DOHH2 (cell line): ENCODE results near the gene CTDSPL2.

Experiments used
- H3F3A ChIP-seq: fragments of 200-600 bp; sonication (generic), shearing (Covaris generic); 2 replicates; pipeline ENCODE4 v1.6.0; 2016; ENCODE audit warnings: antibody characterized with exemption, mild to moderate bottlenecking; ENCODE audit not compliant: control insufficient read depth, insufficient read depth
- H3K27ac ChIP-seq: fragments of 200-600 bp; sonication (generic); 2 replicates; pipeline ENCODE4 v1.5.1; 2014; ENCODE audit warnings: low read depth, mild to moderate bottlenecking, low read length, moderate library complexity
- H3K27me3 ChIP-seq: fragments of 200-600 bp; sonication (generic); 2 replicates; pipeline ENCODE4 v1.6.1; 2014; ENCODE audit warnings: mild to moderate bottlenecking, low read length, mixed read lengths; ENCODE audit not compliant: control insufficient read depth
- H3K36me3 ChIP-seq: fragments of 200-600 bp; sonication (generic); 2 replicates; pipeline ENCODE4 v1.6.1; 2014; ENCODE audit warnings: mild to moderate bottlenecking, low read length, moderate library complexity, mixed read lengths; ENCODE audit not compliant: control insufficient read depth
- H3K4me1 ChIP-seq: fragments of 200-600 bp; sonication (generic); 2 replicates; pipeline ENCODE4 v1.6.1; 2014; ENCODE audit warnings: mild to moderate bottlenecking, low read length, mixed read lengths; ENCODE audit not compliant: control insufficient read depth
- H3K4me2 ChIP-seq: fragments of 200-600 bp; sonication (generic); 2 replicates; pipeline ENCODE4 v1.6.0; 2014; ENCODE audit warnings: mild to moderate bottlenecking, low read length, moderate library complexity
- H3K4me3 ChIP-seq: fragments of 200-600 bp; sonication (generic); 2 replicates; pipeline ENCODE4 v1.5.1; 2014; ENCODE audit warnings: mild to moderate bottlenecking, low read length, mixed read lengths
- H3K79me2 ChIP-seq: fragments of 200-600 bp; sonication (generic); 2 replicates; pipeline ENCODE4 v1.6.1; 2014; ENCODE audit warnings: mild to moderate bottlenecking, low read length, mixed read lengths; ENCODE audit not compliant: control insufficient read depth
- H3K9me2 ChIP-seq: fragments of 200-600 bp; sonication (generic); replicated peaks from 2 replicates; pipeline ENCODE4 v1.6.1; 2014; ENCODE audit warnings: mild to moderate bottlenecking, low read length, mixed read lengths; ENCODE audit not compliant: control insufficient read depth
- H3K9me3 ChIP-seq: fragments of 200-600 bp; sonication (generic); 2 replicates; pipeline ENCODE4 v1.6.1; 2014; ENCODE audit warnings: antibody characterized with exemption, low read length, mixed read lengths; ENCODE audit not compliant: control insufficient read depth, insufficient read depth
- H4K20me1 ChIP-seq: fragments of 200-600 bp; sonication (generic); 2 replicates; pipeline ENCODE4 v1.6.0; 2014; ENCODE audit warnings: low read depth, mild to moderate bottlenecking, antibody characterized with exemption, low read length, moderate library complexity; ENCODE audit not compliant: control insufficient read depth, insufficient read depth
- EZH2phosphoT487 ChIP-seq: fragments of 200-600 bp; sonication (generic); IDR thresholded peaks from 2 replicates; pipeline ENCODE4 v1.6.1; 2017; ENCODE audit warnings: borderline replicate concordance, mild to moderate bottlenecking, antibody characterized with exemption, low read length, moderate library complexity, mixed read lengths
- TF ChIP-seq, protein P1 (sequence below): fragments of 200-600 bp; sonication (generic); IDR thresholded peaks from one replicate; pipeline ENCODE4 v1.5.1; 2014; ENCODE audit warnings: antibody characterized with exemption, mild to moderate bottlenecking, low read depth, low read length; ENCODE audit not compliant: poor library complexity, severe bottlenecking

CTDSPL2 gene

GRCh38 chr15:44438402-44438801, 11.0 kb downstream of the CTDSPL2 start:
- Histone ChIP-seq H3K4me1 (no peaks in the 10 kb centered on the region), H3K9me2 (no peaks in the 10 kb centered on the region), H3K27me3 (no peaks in the 10 kb centered on the region), H3K27ac (no peak overlapping the region), H3K4me2 (no peak overlapping the region), H3K36me3 (peaks cover 45% of the 10 kb centered on the region), H3F3A (no peaks in the 10 kb centered on the region), H3K4me3 (no peak overlapping the region), H3K79me2 (peaks cover 100% of the 10 kb centered on the region), H4K20me1 (peaks cover 33% of the 10 kb centered on the region), H3K9me3 (no peaks in the 10 kb centered on the region)
- TF ChIP-seq EZH2phosphoT487, result no peak
- TF ChIP-seq, protein P1, sequence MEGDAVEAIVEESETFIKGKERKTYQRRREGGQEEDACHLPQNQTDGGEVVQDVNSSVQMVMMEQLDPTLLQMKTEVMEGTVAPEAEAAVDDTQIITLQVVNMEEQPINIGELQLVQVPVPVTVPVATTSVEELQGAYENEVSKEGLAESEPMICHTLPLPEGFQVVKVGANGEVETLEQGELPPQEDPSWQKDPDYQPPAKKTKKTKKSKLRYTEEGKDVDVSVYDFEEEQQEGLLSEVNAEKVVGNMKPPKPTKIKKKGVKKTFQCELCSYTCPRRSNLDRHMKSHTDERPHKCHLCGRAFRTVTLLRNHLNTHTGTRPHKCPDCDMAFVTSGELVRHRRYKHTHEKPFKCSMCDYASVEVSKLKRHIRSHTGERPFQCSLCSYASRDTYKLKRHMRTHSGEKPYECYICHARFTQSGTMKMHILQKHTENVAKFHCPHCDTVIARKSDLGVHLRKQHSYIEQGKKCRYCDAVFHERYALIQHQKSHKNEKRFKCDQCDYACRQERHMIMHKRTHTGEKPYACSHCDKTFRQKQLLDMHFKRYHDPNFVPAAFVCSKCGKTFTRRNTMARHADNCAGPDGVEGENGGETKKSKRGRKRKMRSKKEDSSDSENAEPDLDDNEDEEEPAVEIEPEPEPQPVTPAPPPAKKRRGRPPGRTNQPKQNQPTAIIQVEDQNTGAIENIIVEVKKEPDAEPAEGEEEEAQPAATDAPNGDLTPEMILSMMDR, result no peak

DNA sequence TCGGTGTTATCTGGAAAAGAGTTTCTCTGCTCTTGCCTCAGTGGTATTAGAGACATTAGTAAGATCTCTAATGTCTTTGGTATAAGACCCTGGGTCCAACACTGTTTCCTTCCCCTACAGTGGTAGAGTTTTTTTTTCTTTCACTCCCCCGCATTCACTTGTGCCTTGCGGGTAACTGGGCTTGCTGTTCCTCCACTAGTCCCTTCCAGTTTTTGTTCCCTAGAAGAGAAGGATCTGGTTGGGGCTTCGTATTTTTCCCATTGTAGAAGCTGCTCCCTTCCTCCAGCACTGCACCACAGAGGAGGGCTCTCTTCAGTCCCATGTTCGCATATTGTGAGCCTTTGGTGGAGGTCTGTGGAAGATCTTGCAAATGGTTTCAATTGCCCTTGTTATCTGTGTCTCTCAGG, 13.7 kb downstream of the CTDSPL2 start:
- H3K9me3 ChIP-seq, result no peaks in the 10 kb centered on the region
- peaks cover 37% of the 10 kb centered on the region for H3K36me3 ChIP-seq
- no peaks in the 10 kb centered on the region for H3K4me1 ChIP-seq
- no peak overlapping the region for H3K4me3 ChIP-seq
- no peak for TF ChIP-seq EZH2phosphoT487
- TF ChIP-seq, protein P1, result no peak
- H4K20me1 ChIP-seq, result peaks cover 29% of the 10 kb centered on the region
- H3F3A ChIP-seq, result no peaks in the 10 kb centered on the region
- H3K27me3 ChIP-seq, result no peaks in the 10 kb centered on the region
- no peaks in the 10 kb centered on the region for H3K9me2 ChIP-seq
- H3K27ac ChIP-seq, result no peak overlapping the region
- H3K79me2 ChIP-seq, result peaks cover 100% of the 10 kb centered on the region
- no peak overlapping the region for H3K4me2 ChIP-seq

GRCh38 chr15:44443515-44443914, 16.1 kb downstream of the CTDSPL2 start:
- H3K4me3 ChIP-seq, result no peak overlapping the region
- H3K4me2 ChIP-seq, result no peak overlapping the region
- no peaks in the 10 kb centered on the region for H3K27me3 ChIP-seq
- no peaks in the 10 kb centered on the region for H3K4me1 ChIP-seq
- H3K9me2 ChIP-seq, result no peaks in the 10 kb centered on the region
- no peak for TF ChIP-seq EZH2phosphoT487
- TF ChIP-seq, protein P1, result no peak
- no peak overlapping the region for H3K27ac ChIP-seq
- peaks cover 38% of the 10 kb centered on the region for H3K36me3 ChIP-seq
- H3K79me2 ChIP-seq, result peaks cover 100% of the 10 kb centered on the region
- peaks cover 16% of the 10 kb centered on the region for H4K20me1 ChIP-seq
- no peaks in the 10 kb centered on the region for H3K9me3 ChIP-seq
- no peaks in the 10 kb centered on the region for H3F3A ChIP-seq
